HepG2 (cell line): Measurements from ENCODE around the gene GMPPA. TPM values are rescaled to one million over a fixed set of nuclear protein-coding genes. Genes with fewer than 3 reads are reported as not detected.

Source experiments
- AHR ChIP-seq: IDR thresholded peaks from 2 replicates; pipeline ENCODE4 v1.6.1; 2018; ENCODE audit warnings: missing genetic modification reagents, missing compliant biosample characterization
- BCL6 ChIP-seq: IDR thresholded peaks from 2 replicates; pipeline ENCODE4 v1.6.1; 2016; ENCODE audit warnings: missing genetic modification reagents, missing compliant biosample characterization
- DDIT3 ChIP-seq: sonication (generic); formaldehyde crosslinking; IDR thresholded peaks from 2 replicates; pipeline ENCODE4 v1.4.0; 2020; ENCODE audit warnings: mild to moderate bottlenecking, missing genetic modification reagents
- ETV6 ChIP-seq: sonication (generic); formaldehyde crosslinking; conservative IDR thresholded peaks from 2 replicates; pipeline ENCODE4 v1.4.0; 2020; ENCODE audit warnings: missing genetic modification reagents
- GFI1 ChIP-seq: sonication (generic); formaldehyde crosslinking; IDR thresholded peaks from 2 replicates; pipeline ENCODE4 v1.5.0; 2020; ENCODE audit warnings: missing genetic modification reagents, mild to moderate bottlenecking, borderline replicate concordance
- GPBP1L1 ChIP-seq: sonication (generic); formaldehyde crosslinking; IDR thresholded peaks from 2 replicates; pipeline ENCODE4 v1.5.0; 2020; ENCODE audit warnings: mild to moderate bottlenecking, missing genetic modification reagents
- HNRNPL ChIP-seq: fragments of 200-400 bp; formaldehyde crosslinking; IDR thresholded peaks from 2 replicates; pipeline ENCODE4 v1.6.1; 2017; ENCODE audit warnings: mild to moderate bottlenecking, low read depth, low read length
- HOXA9 ChIP-seq: sonication (generic); formaldehyde crosslinking; IDR thresholded peaks from 2 replicates; pipeline ENCODE4 v1.8.1; 2022; ENCODE audit warnings: missing genetic modification reagents, mild to moderate bottlenecking, moderate library complexity, borderline replicate concordance
- PAX8 ChIP-seq: sonication (generic); formaldehyde crosslinking; IDR thresholded peaks from 2 replicates; pipeline ENCODE4 v1.8.0; 2022; ENCODE audit warnings: mild to moderate bottlenecking, missing genetic modification reagents, borderline replicate concordance
- TERF1 ChIP-seq: sonication (generic); formaldehyde crosslinking; IDR thresholded peaks from 2 replicates; pipeline ENCODE4 v1.8.0; 2022; ENCODE audit warnings: mild to moderate bottlenecking, missing genetic modification reagents, moderate library complexity
- WIZ ChIP-seq: sonication (generic); formaldehyde crosslinking; IDR thresholded peaks from 2 replicates; pipeline ENCODE4 v1.5.1; 2020; ENCODE audit warnings: mild to moderate bottlenecking, missing genetic modification reagents
- ZNF17 ChIP-seq: sonication (generic); formaldehyde crosslinking; IDR thresholded peaks from 2 replicates; pipeline ENCODE4 v1.5.0; 2020; ENCODE audit warnings: mild to moderate bottlenecking, missing genetic modification reagents
- ZNF672 ChIP-seq: sonication (generic); formaldehyde crosslinking; IDR thresholded peaks from 2 replicates; pipeline ENCODE4 v1.8.1; 2022; ENCODE audit warnings: missing genetic modification reagents
- ZNF773 ChIP-seq: sonication (generic); formaldehyde crosslinking; IDR thresholded peaks from 2 replicates; pipeline ENCODE4 v1.4.0; 2020; ENCODE audit warnings: missing genetic modification reagents, borderline replicate concordance
- ZNF788 ChIP-seq: sonication (generic); formaldehyde crosslinking; IDR thresholded peaks from 2 replicates; pipeline ENCODE4 v1.5.0; 2020; ENCODE audit warnings: mild to moderate bottlenecking, missing genetic modification reagents, borderline replicate concordance
- polyA plus RNA-seq, 8 experiments: library from polyadenylated mRNA; depleted of rRNA in 3 of 8; stranded (reverse) in 7 of 8; unstranded in 1 of 8; fragments of >200 nt; fragmentation: Illumina TruSeq in 4 of 8; extraction: Trizol in 4 of 8; gene quantifications; 2 replicates each; pipeline versions ENCODE4 v1.2.1 to v1.2.3, GENCODE V29; 2011 to 2016; ENCODE audit warnings: low read depth in 4 of 8, missing spikeins in 1 of 8, mixed read lengths in 1 of 8; ENCODE audit not compliant: insufficient read depth in 1 of 8
- total RNA-seq, 5 experiments: library from RNA; depleted of rRNA; stranded (reverse); fragments of >200 nt; fragmentation: Illumina TruSeq; extraction: Trizol; gene quantifications; 2 replicates each; pipeline ENCODE4 v1.2.3, GENCODE V29; 2016; ENCODE audit warnings: low read depth in 1 of 5
- TF ChIP-seq, protein P1 (sequence below): sonication (generic); formaldehyde crosslinking; IDR thresholded peaks from 2 replicates; pipeline ENCODE4 v1.4.0; 2020; ENCODE audit warnings: missing genetic modification reagents, mild to moderate bottlenecking, borderline replicate concordance
- TF ChIP-seq, protein P2 (sequence below): sonication (generic); formaldehyde crosslinking; IDR thresholded peaks from 2 replicates; pipeline ENCODE4 v1.5.0; 2020; ENCODE audit warnings: missing genetic modification reagents
- TF ChIP-seq, protein P3 (sequence below): sonication (generic); formaldehyde crosslinking; IDR thresholded peaks from 2 replicates; pipeline ENCODE4 v1.5.1; 2020; ENCODE audit warnings: missing genetic modification reagents, mild to moderate bottlenecking, borderline replicate concordance

Gene GMPPA
- total and polyA plus RNA-seq, 2 of the 13 experiments (the other 11 are each of a cell fraction or from before 2014, with no cell fraction given): 81.1 to 106 TPM

- TF ChIP-seq, protein P1, sequence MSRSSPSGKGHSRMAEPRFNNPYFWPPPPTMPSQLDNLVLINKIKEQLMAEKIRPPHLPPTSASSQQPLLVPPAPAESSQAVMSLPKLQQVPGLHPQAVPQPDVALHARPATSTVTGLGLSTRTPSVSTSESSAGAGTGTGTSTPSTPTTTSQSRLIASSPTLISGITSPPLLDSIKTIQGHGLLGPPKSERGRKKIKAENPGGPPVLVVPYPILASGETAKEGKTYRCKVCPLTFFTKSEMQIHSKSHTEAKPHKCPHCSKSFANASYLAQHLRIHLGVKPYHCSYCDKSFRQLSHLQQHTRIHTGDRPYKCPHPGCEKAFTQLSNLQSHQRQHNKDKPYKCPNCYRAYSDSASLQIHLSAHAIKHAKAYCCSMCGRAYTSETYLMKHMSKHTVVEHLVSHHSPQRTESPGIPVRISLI (CRISPR knock-in tag): peak; percentile 88
- TF ChIP-seq PAX8 (CRISPR knock-in tag) (no peak), WIZ (CRISPR knock-in tag) (no peak), ZNF788 (CRISPR knock-in tag) (peak; percentile 62; the same call in 1 of the 2 replicates), ZNF773 (CRISPR knock-in tag) (no peak), BCL6 (0 out of 2 replicates have a peak, but pooled peaks have one; percentile 13), ZNF17 (CRISPR knock-in tag) (no peak), TERF1 (CRISPR knock-in tag) (no peak), DDIT3 (no peak), GPBP1L1 (CRISPR knock-in tag) (no peak), HNRNPL (no peak), AHR (CRISPR knock-in tag) (no peak), GFI1 (CRISPR knock-in tag) (no peak), ZNF672 (CRISPR knock-in tag) (no peak), ETV6 (CRISPR knock-in tag) (0 out of 2 replicates have a peak, but pooled peaks have one; percentile 36), HOXA9 (CRISPR knock-in tag) (no peak)
- TF ChIP-seq, protein P2, sequence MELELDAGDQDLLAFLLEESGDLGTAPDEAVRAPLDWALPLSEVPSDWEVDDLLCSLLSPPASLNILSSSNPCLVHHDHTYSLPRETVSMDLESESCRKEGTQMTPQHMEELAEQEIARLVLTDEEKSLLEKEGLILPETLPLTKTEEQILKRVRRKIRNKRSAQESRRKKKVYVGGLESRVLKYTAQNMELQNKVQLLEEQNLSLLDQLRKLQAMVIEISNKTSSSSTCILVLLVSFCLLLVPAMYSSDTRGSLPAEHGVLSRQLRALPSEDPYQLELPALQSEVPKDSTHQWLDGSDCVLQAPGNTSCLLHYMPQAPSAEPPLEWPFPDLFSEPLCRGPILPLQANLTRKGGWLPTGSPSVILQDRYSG (CRISPR knock-in tag): no peak
- TF ChIP-seq, protein P3, sequence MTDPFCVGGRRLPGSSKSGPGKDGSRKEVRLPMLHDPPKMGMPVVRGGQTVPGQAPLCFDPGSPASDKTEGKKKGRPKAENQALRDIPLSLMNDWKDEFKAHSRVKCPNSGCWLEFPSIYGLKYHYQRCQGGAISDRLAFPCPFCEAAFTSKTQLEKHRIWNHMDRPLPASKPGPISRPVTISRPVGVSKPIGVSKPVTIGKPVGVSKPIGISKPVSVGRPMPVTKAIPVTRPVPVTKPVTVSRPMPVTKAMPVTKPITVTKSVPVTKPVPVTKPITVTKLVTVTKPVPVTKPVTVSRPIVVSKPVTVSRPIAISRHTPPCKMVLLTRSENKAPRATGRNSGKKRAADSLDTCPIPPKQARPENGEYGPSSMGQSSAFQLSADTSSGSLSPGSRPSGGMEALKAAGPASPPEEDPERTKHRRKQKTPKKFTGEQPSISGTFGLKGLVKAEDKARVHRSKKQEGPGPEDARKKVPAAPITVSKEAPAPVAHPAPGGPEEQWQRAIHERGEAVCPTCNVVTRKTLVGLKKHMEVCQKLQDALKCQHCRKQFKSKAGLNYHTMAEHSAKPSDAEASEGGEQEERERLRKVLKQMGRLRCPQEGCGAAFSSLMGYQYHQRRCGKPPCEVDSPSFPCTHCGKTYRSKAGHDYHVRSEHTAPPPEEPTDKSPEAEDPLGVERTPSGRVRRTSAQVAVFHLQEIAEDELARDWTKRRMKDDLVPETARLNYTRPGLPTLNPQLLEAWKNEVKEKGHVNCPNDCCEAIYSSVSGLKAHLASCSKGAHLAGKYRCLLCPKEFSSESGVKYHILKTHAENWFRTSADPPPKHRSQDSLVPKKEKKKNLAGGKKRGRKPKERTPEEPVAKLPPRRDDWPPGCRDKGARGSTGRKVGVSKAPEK (CRISPR knock-in tag): no peak
These were observed 14.0 kb downstream of the GMPPA start (continued) for GRCh38 chr2:219512524-219513216.
